Panc1 (cell line): Measurements from ENCODE around the gene UNC5B. TPM values are rescaled to one million over a fixed set of nuclear protein-coding genes. Genes with fewer than 3 reads are reported as not detected.

Source experiments
- ATAC-seq: fragments of 200-7000 bp; cut with Tn5 transposase; 2 replicates; pipeline ENCODE4 v1.9.1; 2020; ENCODE audit warnings: mild to moderate bottlenecking, moderate library complexity
- BruUV-seq: library from RNA; stranded (reverse); fragments of 400-500 nt; replicated peaks from 2 replicates; lab custom pipeline; 2021; lab: Mats Ljungman, UMichigan
- CTCF ChIA-PET: fragments of 300-600 bp; sonication (Branson Sonifier 250); formaldehyde crosslinking; loops from one replicate; lab custom pipeline; 2022; ENCODE audit warnings: antibody characterized with exemption; lab: Charles Lee
- POLR2A ChIA-PET: fragments of 300-600 bp; sonication (Branson Sonifier 250); formaldehyde crosslinking; loops from one replicate; lab custom pipeline; 2022; ENCODE audit warnings: antibody characterized with exemption; lab: Charles Lee
- DNase-seq: peaks from one replicate; pipeline ENCODE4 v3.0.0-alpha.2; 2010; ENCODE audit warnings: low read depth, low spot score
- H3K27ac ChIP-seq: 2 replicates; pipeline ENCODE4 v1.5.1; 2011; ENCODE audit warnings: mild to moderate bottlenecking, low read length, inconsistent platforms
- H3K27me3 ChIP-seq: fragments of 200-500 bp; sonication (Bioruptor generic); 2 replicates; pipeline ENCODE4 v1.6.0; 2014; ENCODE audit warnings: low read length, inconsistent platforms; ENCODE audit not compliant: control insufficient read depth, insufficient read depth
- H3K36me3 ChIP-seq: fragments of 200-500 bp; sonication (Bioruptor generic); 2 replicates; pipeline ENCODE4 v1.5.1; 2014; ENCODE audit warnings: inconsistent platforms, mild to moderate bottlenecking, low read length, moderate library complexity; ENCODE audit not compliant: control insufficient read depth, insufficient read depth
- H3K4me1 ChIP-seq: 2 replicates; pipeline ENCODE4 v1.5.1; 2011; ENCODE audit warnings: inconsistent platforms, mild to moderate bottlenecking, low read length, moderate library complexity; ENCODE audit not compliant: control insufficient read depth, insufficient read depth
- H3K4me3 ChIP-seq, 2 experiments: 2 replicates each; pipeline ENCODE4 v1.5.1; 2011 to 2012; ENCODE audit warnings: low read depth in 2 of 2, low read length in 2 of 2, mild to moderate bottlenecking in 2 of 2, inconsistent platforms in 1 of 2, moderate library complexity in 1 of 2
- H3K9me3 ChIP-seq: fragments of 200-500 bp; sonication (Bioruptor generic); 2 replicates; pipeline ENCODE4 v1.5.1; 2014; ENCODE audit warnings: low read depth, mild to moderate bottlenecking, inconsistent platforms, low read length, moderate library complexity; ENCODE audit not compliant: control insufficient read depth, insufficient read depth
- CTCF ChIP-seq: fragments of 450-650 bp; IDR thresholded peaks from 2 replicates; pipeline ENCODE4 v1.5.1; 2017; ENCODE audit warnings: mild to moderate bottlenecking
- POLR2AphosphoS5 ChIP-seq: IDR thresholded peaks from 2 replicates; pipeline ENCODE4 v1.6.1; 2012; ENCODE audit warnings: mild to moderate bottlenecking, low read depth, low read length, moderate library complexity
- REST ChIP-seq, 2 experiments: IDR thresholded peaks; 2 replicates each; pipeline ENCODE4 v1.6.1; 2011 to 2012; ENCODE audit warnings: low read depth in 2 of 2, control low read depth in 1 of 2, low read length in 1 of 2, mild to moderate bottlenecking in 1 of 2, moderate library complexity in 1 of 2; ENCODE audit not compliant: insufficient read depth in 1 of 2
- SIN3A ChIP-seq: IDR thresholded peaks from 2 replicates; pipeline ENCODE4 v1.6.1; 2012; ENCODE audit warnings: low read depth, mild to moderate bottlenecking, low read length, moderate library complexity, borderline replicate concordance; ENCODE audit not compliant: insufficient read depth
- TCF7L2 ChIP-seq: IDR thresholded peaks from 2 replicates; pipeline ENCODE4 v1.6.1; 2011; ENCODE audit warnings: mild to moderate bottlenecking, low read depth, low read length, inconsistent platforms
- in situ Hi-C: cut with HindIII; loops from 2 replicates; pipeline ENCODE4 v1.10.0; 2016; ENCODE audit warnings: low sequenced_read_pairs, low pct_unique_long_range_greater_than_20kb
- intact Hi-C: fragments of 100-400 bp; cut with micrococcal nuclease; formaldehyde crosslinking; loops from one replicate; pipeline ENCODE4 v1.10.0; 2022; ENCODE audit not compliant: unreplicated experiment
- total RNA-seq: library from RNA; stranded (reverse); gene quantifications from one replicate; pipeline ENCODE4 v1.2.1, GENCODE V29; 2021; ENCODE audit not compliant: unreplicated experiment

Gene UNC5B
- total RNA-seq, 1 experiment from 2014 or later: 1.1 TPM

- H3K36me3 ChIP-seq: no peaks in the 10 kb centered on the region
- peaks cover 10% of the 10 kb centered on the region for H3K27me3 ChIP-seq
- no TSS peak for BruUV-seq
- intact Hi-C loops (no loop called here), in situ Hi-C loops (no loop called here)
- no peak overlapping the region for H3K27ac ChIP-seq
- ChIA-PET POLR2A (no interaction called here), CTCF (no interaction called here)
- TF ChIP-seq TCF7L2: no peak
- TF ChIP-seq POLR2AphosphoS5: no peak
- TF ChIP-seq REST (IDR thresholded peaks at IDR 0.05; ENCODE audit: insufficient read depth in 1 of 2, low read depth in 2 of 2, low read length in 1 of 2): no peak
- no peak for TF ChIP-seq SIN3A
- no peak for TF ChIP-seq CTCF
- DNase-seq (no peak), ATAC-seq (no peak)
- no peaks in the 10 kb centered on the region for H3K4me1 ChIP-seq
- no peak overlapping the region for H3K4me3 ChIP-seq
- no peaks in the 10 kb centered on the region for H3K9me3 ChIP-seq
Observed at GRCh38 chr10:71187197-71187596, 25.2 kb upstream of the UNC5B start.

GRCh38 chr10:71187600-71187999 lies 24.8 kb upstream of the UNC5B start:
- CTCF ChIA-PET: no interaction called here
- H3K27me3 ChIP-seq: peaks cover 10% of the 10 kb centered on the region
- no peaks in the 10 kb centered on the region for H3K36me3 ChIP-seq
- H3K4me1 ChIP-seq: no peaks in the 10 kb centered on the region
- no peak for TF ChIP-seq SIN3A
- POLR2A ChIA-PET: no interaction called here
- H3K9me3 ChIP-seq: no peaks in the 10 kb centered on the region
- in situ Hi-C loops (no loop called here), intact Hi-C loops (no loop called here)
- H3K4me3 ChIP-seq: no peak overlapping the region
- no peak for DNase-seq
- no TSS peak for BruUV-seq
- ATAC-seq: no peak
- no peak overlapping the region for H3K27ac ChIP-seq

GRCh38 chr10:71188201-71188600 lies 24.2 kb upstream of the UNC5B start:
- Histone ChIP-seq H3K27ac (no peak overlapping the region), H3K4me1 (no peaks in the 10 kb centered on the region), H3K27me3 (peaks cover 15% of the 10 kb centered on the region), H3K9me3 (no peaks in the 10 kb centered on the region), H3K36me3 (no peaks in the 10 kb centered on the region), H3K4me3 (no peak overlapping the region)
- BruUV-seq: no TSS peak
- in situ Hi-C loops: no loop called here
- TF ChIP-seq SIN3A: no peak
- TF ChIP-seq REST (IDR thresholded peaks at IDR 0.05; ENCODE audit: insufficient read depth in 1 of 2, low read depth in 2 of 2, low read length in 1 of 2): no peak
- TF ChIP-seq TCF7L2: no peak
- TF ChIP-seq CTCF: no peak
- no peak for TF ChIP-seq POLR2AphosphoS5
- no peak for ATAC-seq
- ChIA-PET POLR2A (interaction anchor here (0.6 kb wide), 1 partner anchor 96 kb away, joined by 4 read pairs; no protein-coding TSS in a partner anchor), CTCF (no interaction called here)
- intact Hi-C loops: no loop called here
- no peak for DNase-seq
